Measurements from ENCODE around the gene ADAMTSL5. TPM values are rescaled to one million over a fixed set of nuclear protein-coding genes. Genes with fewer than 3 reads are reported as not detected.

The ADAMTSL5 gene
- total and polyA plus RNA-seq, 4 donors, result 0.09 to 1.8 (median 1.1) TPM

DNA sequence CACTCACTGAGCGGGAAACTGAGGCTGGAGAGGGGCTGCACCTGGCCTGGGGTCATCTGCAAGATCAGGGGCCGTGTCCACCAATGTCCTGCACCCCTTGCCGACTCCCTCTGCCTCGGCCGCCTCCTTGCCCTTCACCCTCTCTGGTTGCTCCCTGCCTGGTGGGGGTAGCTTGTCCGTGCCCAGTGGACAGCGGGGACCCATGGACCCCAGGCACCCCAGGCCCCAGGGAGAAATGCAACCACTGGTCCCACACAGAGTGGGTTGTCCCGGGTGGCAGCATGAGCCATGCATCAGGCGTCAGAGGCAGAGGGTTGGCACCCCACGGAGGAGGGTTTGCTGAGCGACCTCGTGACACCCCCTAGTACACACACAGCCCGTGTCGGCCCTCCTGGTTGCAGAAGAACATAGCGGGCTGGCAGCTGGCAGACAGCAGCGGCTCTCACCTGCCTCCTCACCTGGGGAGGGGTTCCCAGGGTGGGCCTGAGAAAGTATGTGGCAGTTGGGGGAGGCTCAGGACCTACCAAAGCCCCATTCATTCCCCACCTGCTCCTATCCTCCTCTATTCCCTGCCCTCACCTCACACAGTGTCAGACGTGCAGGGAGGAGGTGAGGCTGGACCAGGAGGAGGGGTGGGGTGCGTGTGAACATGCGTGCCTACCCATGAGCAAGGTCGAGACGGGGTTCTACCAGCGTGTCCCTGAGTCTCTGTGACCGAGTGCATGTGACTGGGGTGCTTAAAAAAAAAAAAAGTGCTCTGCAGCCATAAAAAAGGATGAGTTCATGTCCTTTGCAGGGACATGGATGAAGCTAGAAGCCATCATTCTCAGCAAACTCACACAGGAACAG lies 8.7 kb downstream of the ADAMTSL5 start:
- no peak overlapping the region for H3K27ac ChIP-seq (ENCODE audit: low read depth in 1 of 2, low read length in 2 of 2)
- no peak overlapping the region for H3K4me3 ChIP-seq (ENCODE audit: low read depth in 1 of 3, low read length in 3 of 3)
- H3K9me3 ChIP-seq (ENCODE audit: control insufficient read depth in 4 of 4, low read length in 3 of 4), result no peaks in the 10 kb centered on the region
- no peak for DNase-seq (ENCODE audit: low spot score)
- WGBS, result 71% methylated on average over 23 of the region's 23 CpGs
- H3K9ac ChIP-seq (ENCODE audit: low read depth in 1 of 2, low read length in 2 of 2), result no peak overlapping the region
- TF ChIP-seq, protein P1, sequence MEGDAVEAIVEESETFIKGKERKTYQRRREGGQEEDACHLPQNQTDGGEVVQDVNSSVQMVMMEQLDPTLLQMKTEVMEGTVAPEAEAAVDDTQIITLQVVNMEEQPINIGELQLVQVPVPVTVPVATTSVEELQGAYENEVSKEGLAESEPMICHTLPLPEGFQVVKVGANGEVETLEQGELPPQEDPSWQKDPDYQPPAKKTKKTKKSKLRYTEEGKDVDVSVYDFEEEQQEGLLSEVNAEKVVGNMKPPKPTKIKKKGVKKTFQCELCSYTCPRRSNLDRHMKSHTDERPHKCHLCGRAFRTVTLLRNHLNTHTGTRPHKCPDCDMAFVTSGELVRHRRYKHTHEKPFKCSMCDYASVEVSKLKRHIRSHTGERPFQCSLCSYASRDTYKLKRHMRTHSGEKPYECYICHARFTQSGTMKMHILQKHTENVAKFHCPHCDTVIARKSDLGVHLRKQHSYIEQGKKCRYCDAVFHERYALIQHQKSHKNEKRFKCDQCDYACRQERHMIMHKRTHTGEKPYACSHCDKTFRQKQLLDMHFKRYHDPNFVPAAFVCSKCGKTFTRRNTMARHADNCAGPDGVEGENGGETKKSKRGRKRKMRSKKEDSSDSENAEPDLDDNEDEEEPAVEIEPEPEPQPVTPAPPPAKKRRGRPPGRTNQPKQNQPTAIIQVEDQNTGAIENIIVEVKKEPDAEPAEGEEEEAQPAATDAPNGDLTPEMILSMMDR (IDR thresholded peaks at IDR 0.05; ENCODE audit: low read depth, low read length, missing input control), result no peak
- no peak for TF ChIP-seq HNF4G (IDR thresholded peaks at IDR 0.05)
- H3K36me3 ChIP-seq (ENCODE audit: control insufficient read depth in 4 of 4, insufficient read depth in 3 of 4, low read depth in 1 of 4, low read length in 3 of 4), result no peaks in the 10 kb centered on the region
- no peaks in the 10 kb centered on the region for H3K27me3 ChIP-seq (ENCODE audit: control insufficient read depth in 4 of 4, insufficient read depth in 4 of 4, low read length in 3 of 4)
- peaks cover 6 to 26% (median 14%) of the 10 kb centered on the region in 4 donors for H3K4me1 ChIP-seq (ENCODE audit: control insufficient read depth in 4 of 4, insufficient read depth in 4 of 4, low read length in 3 of 4)

DNA sequence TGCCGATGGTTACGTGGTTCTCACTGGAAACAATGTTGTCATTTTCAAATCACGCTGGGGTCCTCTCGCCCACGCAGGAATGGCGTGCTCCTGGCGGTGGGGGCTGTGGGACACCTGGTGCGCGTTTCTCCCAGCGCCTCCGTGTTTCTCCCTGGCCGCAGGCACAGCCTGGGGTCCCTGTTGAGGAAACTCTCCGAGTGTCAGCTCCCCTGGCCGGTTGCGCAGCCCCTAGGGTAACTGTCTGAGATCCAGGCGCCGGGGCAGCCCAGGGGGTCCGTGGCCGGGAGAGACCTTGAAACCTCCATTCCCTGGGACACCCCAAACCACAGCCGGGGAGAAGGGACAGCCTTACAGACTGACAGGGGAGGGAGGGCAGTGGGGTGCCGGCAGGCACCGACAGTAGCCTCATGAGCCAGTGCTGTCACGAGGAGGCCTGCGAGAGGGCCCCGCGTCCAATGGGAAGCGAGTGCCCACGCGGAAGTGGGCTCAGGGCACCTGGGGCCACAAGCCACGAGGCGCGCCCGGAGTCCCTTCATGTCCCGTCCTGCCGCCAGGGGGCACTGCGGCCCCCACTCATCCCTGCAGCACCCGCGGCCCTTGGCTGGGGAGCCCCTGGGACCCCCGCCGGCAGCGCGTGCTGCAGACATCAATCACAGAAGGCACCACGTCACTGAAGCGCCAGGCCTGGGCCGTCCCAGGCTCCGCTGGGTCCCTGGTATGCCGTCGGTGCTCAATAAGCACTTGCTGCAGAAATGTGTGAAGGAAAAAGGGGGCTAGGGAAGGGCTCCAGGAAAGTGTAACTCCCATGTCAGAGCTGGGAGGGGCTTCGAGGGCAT lies 9.5 kb downstream of the ADAMTSL5 start:
- H3K4me1 ChIP-seq (ENCODE audit: control insufficient read depth in 4 of 4, insufficient read depth in 4 of 4, low read length in 3 of 4), result peaks cover 6 to 26% (median 14%) of the 10 kb centered on the region in 4 donors
- TF ChIP-seq, protein P2, sequence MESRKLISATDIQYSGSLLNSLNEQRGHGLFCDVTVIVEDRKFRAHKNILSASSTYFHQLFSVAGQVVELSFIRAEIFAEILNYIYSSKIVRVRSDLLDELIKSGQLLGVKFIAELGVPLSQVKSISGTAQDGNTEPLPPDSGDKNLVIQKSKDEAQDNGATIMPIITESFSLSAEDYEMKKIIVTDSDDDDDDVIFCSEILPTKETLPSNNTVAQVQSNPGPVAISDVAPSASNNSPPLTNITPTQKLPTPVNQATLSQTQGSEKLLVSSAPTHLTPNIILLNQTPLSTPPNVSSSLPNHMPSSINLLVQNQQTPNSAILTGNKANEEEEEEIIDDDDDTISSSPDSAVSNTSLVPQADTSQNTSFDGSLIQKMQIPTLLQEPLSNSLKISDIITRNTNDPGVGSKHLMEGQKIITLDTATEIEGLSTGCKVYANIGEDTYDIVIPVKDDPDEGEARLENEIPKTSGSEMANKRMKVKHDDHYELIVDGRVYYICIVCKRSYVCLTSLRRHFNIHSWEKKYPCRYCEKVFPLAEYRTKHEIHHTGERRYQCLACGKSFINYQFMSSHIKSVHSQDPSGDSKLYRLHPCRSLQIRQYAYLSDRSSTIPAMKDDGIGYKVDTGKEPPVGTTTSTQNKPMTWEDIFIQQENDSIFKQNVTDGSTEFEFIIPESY (IDR thresholded peaks at IDR 0.05), result no peak
- TF ChIP-seq YY1 (IDR thresholded peaks at IDR 0.05), result no peak
- TF ChIP-seq, protein P1 (IDR thresholded peaks at IDR 0.05; ENCODE audit: low read depth, low read length, missing input control), result peak; percentile 46
- TF ChIP-seq, protein P3, sequence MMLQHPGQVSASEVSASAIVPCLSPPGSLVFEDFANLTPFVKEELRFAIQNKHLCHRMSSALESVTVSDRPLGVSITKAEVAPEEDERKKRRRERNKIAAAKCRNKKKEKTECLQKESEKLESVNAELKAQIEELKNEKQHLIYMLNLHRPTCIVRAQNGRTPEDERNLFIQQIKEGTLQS (IDR thresholded peaks at IDR 0.05), result no peak
- TF ChIP-seq TAF1 (conservative IDR thresholded peaks at IDR 0.05), result no peak
- TF ChIP-seq, protein P4, sequence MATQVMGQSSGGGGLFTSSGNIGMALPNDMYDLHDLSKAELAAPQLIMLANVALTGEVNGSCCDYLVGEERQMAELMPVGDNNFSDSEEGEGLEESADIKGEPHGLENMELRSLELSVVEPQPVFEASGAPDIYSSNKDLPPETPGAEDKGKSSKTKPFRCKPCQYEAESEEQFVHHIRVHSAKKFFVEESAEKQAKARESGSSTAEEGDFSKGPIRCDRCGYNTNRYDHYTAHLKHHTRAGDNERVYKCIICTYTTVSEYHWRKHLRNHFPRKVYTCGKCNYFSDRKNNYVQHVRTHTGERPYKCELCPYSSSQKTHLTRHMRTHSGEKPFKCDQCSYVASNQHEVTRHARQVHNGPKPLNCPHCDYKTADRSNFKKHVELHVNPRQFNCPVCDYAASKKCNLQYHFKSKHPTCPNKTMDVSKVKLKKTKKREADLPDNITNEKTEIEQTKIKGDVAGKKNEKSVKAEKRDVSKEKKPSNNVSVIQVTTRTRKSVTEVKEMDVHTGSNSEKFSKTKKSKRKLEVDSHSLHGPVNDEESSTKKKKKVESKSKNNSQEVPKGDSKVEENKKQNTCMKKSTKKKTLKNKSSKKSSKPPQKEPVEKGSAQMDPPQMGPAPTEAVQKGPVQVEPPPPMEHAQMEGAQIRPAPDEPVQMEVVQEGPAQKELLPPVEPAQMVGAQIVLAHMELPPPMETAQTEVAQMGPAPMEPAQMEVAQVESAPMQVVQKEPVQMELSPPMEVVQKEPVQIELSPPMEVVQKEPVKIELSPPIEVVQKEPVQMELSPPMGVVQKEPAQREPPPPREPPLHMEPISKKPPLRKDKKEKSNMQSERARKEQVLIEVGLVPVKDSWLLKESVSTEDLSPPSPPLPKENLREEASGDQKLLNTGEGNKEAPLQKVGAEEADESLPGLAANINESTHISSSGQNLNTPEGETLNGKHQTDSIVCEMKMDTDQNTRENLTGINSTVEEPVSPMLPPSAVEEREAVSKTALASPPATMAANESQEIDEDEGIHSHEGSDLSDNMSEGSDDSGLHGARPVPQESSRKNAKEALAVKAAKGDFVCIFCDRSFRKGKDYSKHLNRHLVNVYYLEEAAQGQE (IDR thresholded peaks at IDR 0.05), result no peak
- TF ChIP-seq HNF4A (conservative IDR thresholded peaks at IDR 0.05), result no peak
- TF ChIP-seq RAD21 (IDR thresholded peaks at IDR 0.05), result peak in 1 of 2 donors; percentile 44
- TF ChIP-seq FOXA1 (IDR thresholded peaks at IDR 0.05), result no peak
- TF ChIP-seq, protein P5, sequence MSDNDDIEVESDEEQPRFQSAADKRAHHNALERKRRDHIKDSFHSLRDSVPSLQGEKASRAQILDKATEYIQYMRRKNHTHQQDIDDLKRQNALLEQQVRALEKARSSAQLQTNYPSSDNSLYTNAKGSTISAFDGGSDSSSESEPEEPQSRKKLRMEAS (IDR thresholded peaks at IDR 0.05), result no peak
- no peak for TF ChIP-seq NR2F2 (IDR thresholded peaks at IDR 0.05)
- no peak for TF ChIP-seq GABPA (IDR thresholded peaks at IDR 0.05 in 1 of 2, conservative IDR thresholded peaks at IDR 0.05 in 1 of 2)
- no peaks in the 10 kb centered on the region for H3K36me3 ChIP-seq (ENCODE audit: control insufficient read depth in 4 of 4, insufficient read depth in 3 of 4, low read depth in 1 of 4, low read length in 3 of 4)
- 30% methylated on average over 49 of the region's 49 CpGs for WGBS
- no peak overlapping the region for H3K27ac ChIP-seq (ENCODE audit: low read depth in 1 of 2, low read length in 2 of 2)
- H3K9me3 ChIP-seq (ENCODE audit: control insufficient read depth in 4 of 4, low read length in 3 of 4), result no peaks in the 10 kb centered on the region
- no peak overlapping the region for H3K4me3 ChIP-seq (ENCODE audit: low read depth in 1 of 3, low read length in 3 of 3)
- peak; percentile 60 for DNase-seq (ENCODE audit: low spot score)
- no peak overlapping the region for H3K9ac ChIP-seq (ENCODE audit: low read depth in 1 of 2, low read length in 2 of 2)
- H3K27me3 ChIP-seq (ENCODE audit: control insufficient read depth in 4 of 4, insufficient read depth in 4 of 4, low read length in 3 of 4), result no peaks in the 10 kb centered on the region

All from liver (tissue), 9 donors.